Muscle of back (tissue), 11 donors: ENCODE results near the gene PDE6C. TPM values are rescaled to one million over a fixed set of nuclear protein-coding genes. Genes with fewer than 3 reads are reported as not detected.

Experiments
- DNase-seq, 3 donors: peaks; one replicate each; pipeline versions ENCODE4 v3.0.0 to v3.0.0-alpha.2; 2013
- polyA plus RNA-seq, 10 donors: library from polyadenylated mRNA; unstranded; fragments of 120-200 nt; gene quantifications; one replicate each; pipeline ENCODE4 v1.2.1, GENCODE V29; 2013; ENCODE audit not compliant: insufficient read length in 10 of 10

The PDE6C gene
- polyA plus RNA-seq, 10 donors: 0.12 to 3.2 (median 0.71) TPM

DNA sequence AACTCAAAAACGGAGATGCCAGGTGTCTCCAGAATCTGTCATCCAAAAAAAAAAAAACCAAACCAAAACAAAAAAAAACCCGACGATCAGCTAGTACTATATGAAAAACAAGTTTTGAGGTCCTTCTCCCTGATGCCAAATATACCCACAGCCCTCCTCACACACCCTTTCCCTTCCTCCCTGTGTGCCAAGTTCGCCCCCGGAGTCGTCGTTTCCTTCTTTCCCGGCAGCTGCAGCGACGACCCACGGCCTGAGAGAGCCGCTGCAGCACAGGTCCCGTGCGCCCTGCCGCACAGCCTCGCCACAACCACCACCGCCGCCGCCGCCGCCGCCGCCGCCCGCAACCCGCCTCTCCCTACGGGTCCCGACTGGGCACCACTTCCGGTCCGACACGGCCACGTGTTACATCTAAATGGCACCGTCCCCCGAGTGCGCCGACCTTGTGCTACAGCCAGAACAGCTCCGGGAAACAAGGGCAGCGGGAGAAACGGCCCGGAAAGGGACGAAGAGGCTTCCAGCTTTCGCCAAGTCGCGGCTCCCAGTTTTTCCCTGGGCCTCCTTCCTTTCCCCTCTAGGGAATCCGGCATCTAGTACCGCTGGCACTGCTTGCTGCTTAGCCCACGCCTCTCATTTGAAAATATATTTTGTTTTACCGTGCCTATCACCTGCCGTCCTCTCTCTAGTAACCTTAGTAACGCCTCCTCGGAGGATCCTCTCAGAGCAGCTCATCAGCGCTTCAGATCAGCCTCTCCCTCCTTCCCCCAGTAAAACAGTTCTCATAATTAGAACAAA, 90.1 kb downstream of the PDE6C start, which contains the start of gene FRA10AC1:
TSS of gene FRA10AC1 (minus strand) at position 383 of the 792 bp plus-strand sequence. CDS start 2,486 bp downstream, outside the sequence.
- DNase-seq: peak; percentile 93 to 96 (median 94)

DNA sequence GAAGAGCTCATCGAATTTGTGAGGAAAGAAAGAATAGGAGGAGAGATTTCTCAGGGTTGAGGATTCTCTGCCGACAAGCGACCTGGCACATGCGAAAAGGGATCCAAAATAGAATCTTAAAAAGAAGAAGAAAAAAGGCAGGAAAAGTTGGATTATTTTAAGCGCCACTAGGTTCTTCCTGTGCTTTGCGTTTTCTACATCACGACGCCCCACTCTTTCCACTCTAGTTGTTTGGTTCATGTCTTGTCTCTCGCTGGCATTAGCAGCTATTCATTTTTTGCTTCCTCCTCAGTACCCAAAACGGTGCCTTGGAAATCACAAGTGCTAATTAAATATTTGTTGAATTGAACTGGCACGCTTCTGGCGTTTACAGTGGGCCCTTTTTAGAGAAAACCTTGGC, 90.7 kb downstream of the PDE6C start:
- no peak for DNase-seq

DNA sequence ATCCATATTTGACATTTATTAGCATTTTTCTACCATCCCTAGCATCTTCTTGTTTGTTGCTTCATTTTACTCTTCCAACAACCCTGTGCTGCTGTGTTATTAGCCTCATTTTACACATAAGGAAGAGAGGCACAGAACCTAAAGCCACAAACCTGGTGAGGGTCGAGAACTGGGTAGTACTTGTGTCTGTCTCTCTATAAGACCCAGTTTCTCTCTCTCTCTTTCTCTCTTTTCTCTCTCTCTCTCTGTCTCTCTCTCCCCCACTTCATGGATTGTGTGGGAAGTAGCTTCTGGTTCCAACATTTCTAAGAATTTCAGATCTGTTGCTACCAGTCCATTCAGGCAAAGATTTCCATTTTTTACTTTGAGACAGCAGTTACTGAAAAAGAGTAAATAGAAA, 91.5 kb downstream of the PDE6C start:
- DNase-seq: peak in 1 of 3 donors; percentile 1

DNA sequence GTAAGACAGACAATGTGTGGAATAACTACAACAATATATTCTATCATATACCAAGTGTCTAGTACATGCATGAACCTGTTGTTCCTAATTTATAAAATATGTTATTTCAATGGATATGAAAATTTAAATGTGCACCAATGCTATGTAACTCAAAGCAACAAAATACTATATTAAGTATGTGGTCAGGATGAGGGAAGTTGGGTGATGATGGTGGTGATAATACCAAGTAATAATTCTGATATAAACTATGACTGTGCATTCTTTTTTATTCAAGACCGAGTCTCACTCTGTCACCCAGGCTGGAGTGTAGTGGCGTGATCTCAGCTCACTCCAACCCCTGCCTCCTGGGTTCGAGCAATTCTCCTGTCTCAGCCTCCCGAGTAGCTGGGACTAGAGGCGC, 92.1 kb downstream of the PDE6C start:
- no peak for DNase-seq

DNA sequence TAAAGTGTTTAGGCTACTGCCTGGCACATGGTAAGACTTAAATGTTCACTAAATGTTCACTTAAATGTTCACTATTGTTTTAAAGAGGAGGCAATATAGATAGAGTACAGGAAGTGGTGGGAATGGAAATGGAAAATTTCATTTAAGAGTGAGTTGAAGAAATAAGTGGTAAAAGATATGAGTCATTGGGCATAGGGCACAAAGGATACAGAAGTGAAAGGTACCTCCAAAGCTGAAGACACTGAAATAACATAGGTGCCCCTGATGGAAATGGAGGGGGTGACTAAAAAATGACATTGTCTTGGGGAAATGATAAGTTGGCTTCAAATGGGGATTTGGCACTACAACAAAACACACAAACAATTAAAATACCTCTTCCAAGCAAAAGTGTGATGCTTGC, 95.3 kb downstream of the PDE6C start:
- DNase-seq: no peak

DNA sequence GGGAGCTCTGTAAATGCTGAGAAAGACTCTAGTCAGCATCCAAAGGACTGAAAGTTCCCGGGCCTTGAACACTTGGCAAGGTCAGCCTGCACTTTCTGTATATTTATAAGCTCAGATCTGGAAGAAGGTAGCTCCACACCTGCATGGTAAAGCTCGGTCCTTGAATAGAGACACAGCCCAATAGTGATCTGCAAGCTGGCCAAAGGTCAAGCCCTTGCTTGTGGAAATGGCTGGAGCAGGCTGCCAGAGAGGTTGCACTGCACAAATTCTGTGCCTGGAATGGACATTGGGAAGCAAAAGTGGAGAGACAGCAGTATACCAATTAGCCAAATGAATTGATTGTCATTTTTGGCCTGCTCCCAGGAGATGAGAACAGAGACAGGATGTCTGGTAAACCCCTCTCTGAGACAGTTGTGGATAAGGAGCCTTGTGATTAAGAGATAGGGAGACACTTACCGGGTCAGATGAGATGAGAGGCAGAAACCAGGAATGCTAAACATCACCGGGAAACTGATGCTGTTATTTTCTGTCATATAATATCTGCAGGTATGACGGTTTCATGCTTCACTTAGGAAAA, 98.1 kb downstream of the PDE6C start:
- no peak for DNase-seq

DNA sequence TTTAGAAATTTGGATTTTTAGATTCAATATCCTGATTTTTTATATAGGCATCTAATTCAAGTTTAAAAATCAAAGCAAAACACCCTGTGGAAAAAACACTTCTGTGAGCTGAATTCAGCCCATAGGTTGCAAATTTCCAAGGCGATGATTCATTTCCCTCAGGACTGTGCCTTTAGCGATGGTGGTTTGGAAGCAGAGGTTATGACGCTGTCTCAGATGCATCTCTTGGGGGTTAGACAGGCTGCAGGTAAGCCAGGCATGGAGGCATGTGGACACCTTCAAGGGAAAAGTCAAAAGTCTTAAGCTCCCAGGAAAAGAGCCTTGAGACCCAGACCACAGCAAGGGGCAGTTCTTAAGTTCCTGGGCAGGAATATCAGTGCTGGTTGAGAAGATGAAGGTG, 99.6 kb downstream of the PDE6C start:
- DNase-seq: no peak

DNA sequence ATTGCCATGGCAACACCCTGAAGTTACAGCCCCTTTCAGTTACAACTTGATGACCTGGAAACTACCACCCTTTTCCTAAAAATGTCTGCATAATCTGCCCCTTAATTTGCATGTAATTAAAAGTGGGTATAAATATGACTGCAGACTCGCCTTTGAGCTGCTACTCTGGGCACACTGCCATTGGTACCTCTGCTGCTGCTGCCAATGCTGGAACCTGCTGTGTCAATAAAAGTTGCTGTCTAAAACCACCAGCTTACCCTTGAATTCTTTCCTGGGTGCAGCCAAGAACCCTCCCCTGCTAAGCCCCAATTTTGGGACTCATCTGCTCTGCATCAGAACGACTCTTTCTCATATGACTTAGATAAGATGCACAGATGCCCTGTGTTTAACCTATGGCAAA, 100.3 kb downstream of the PDE6C start:
- no peak for DNase-seq

DNA sequence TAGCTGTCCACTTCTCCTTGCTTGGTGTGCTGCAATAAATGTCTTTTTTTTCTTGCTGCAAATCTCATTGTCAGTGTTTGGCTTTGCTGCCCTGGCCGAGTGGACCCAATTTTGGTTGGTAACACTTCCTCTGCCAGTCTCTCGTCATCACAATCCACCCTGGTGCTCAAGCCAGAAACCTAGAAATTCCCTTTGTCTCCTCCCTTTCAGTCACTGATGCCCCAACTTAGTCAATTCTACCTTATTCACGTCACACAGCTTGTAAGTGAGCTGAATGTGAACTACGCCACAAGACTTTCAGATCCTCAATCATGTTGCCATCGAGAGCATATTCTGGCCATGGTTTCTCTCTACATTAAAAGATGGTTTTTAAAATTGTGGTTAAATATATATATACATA, 103.0 kb downstream of the PDE6C start:
- no peak for DNase-seq

Other genes starting within 250 kb of the PDE6C start
- gene MYOF, start 130.2 kb upstream of the PDE6C start, polyA plus RNA-seq: 10 to 100 TPM; 41.5 to 94.2 (median 59.9) TPM
- 10 to 100 TPM in 2 of 10 donors, 1 to 10 TPM in 8; 7.1 to 13.7 (median 9.3) TPM for gene CEP55, start 115.9 kb upstream of the PDE6C start, polyA plus RNA-seq
- under 1 TPM in 2 of 10 donors, not detected in 8; 0.08 to 0.10 TPM for gene FFAR4, start 45.9 kb upstream of the PDE6C start, polyA plus RNA-seq
- 1 to 10 TPM in 7 of 10 donors, under 1 TPM in 3; 0.69 to 4.9 (median 1.5) TPM for gene RBP4, start 11.3 kb upstream of the PDE6C start, polyA plus RNA-seq
- gene FRA10AC1, start 90.1 kb downstream of the PDE6C start, polyA plus RNA-seq: 10 to 100 TPM; 18.3 to 35.4 (median 23.8) TPM
- 10 to 100 TPM; 20.5 to 55.2 (median 32.9) TPM for gene LGI1, start 145.4 kb downstream of the PDE6C start, polyA plus RNA-seq